H9 (cell line): ENCODE data around the gene NXPH1. TPM values are rescaled to one million over a fixed set of nuclear protein-coding genes. Genes with fewer than 3 reads are reported as not detected.

ENCODE experiments used
- DNase-seq: peaks from one replicate; pipeline ENCODE4 v3.0.0-alpha.2; 2017
- H2AFZ ChIP-seq: one replicate; pipeline ENCODE4 v1.6.1; 2013; ENCODE audit warnings: mild to moderate bottlenecking, low read length, control low read depth, moderate library complexity
- H2AK5ac ChIP-seq: 2 replicates; pipeline ENCODE4 v1.6.1; 2013; ENCODE audit warnings: low read length, control low read depth, mixed read lengths; ENCODE audit not compliant: insufficient read length
- H2BK120ac ChIP-seq: one replicate; pipeline ENCODE4 v1.6.1; 2013; ENCODE audit warnings: low read depth, mild to moderate bottlenecking, low read length, control low read depth, inconsistent platforms; ENCODE audit not compliant: poor library complexity, severe bottlenecking
- H2BK12ac ChIP-seq: 2 replicates; pipeline ENCODE4 v1.6.1; 2013; ENCODE audit warnings: low read length, control low read depth, mixed read lengths, low read depth; ENCODE audit not compliant: insufficient read length
- H2BK15ac ChIP-seq: 2 replicates; pipeline ENCODE4 v1.6.1; 2013; ENCODE audit warnings: low read depth, low read length, control low read depth
- H2BK20ac ChIP-seq: one replicate; pipeline ENCODE4 v1.6.1; 2013; ENCODE audit warnings: low read depth, mild to moderate bottlenecking, low read length, control low read depth, inconsistent platforms; ENCODE audit not compliant: poor library complexity, severe bottlenecking
- H2BK5ac ChIP-seq: 2 replicates; pipeline ENCODE4 v1.6.1; 2013; ENCODE audit warnings: low read length, control low read depth, mixed read lengths; ENCODE audit not compliant: insufficient read length
- H3K14ac ChIP-seq: 2 replicates; pipeline ENCODE4 v1.6.1; 2013; ENCODE audit warnings: low read length, control low read depth; ENCODE audit not compliant: insufficient read depth
- H3K18ac ChIP-seq: 2 replicates; pipeline ENCODE4 v1.6.1; 2013; ENCODE audit warnings: low read depth, mild to moderate bottlenecking, mixed read lengths, low read length, control low read depth; ENCODE audit not compliant: insufficient read length
- H3K23ac ChIP-seq: 2 replicates; pipeline ENCODE4 v1.6.1; 2013; ENCODE audit warnings: low read length, control low read depth, mixed read lengths, low read depth; ENCODE audit not compliant: insufficient read length
- H3K23me2 ChIP-seq: 2 replicates; pipeline ENCODE4 v1.6.1; 2013; ENCODE audit warnings: low read depth, mild to moderate bottlenecking, mixed read lengths, low read length, control low read depth; ENCODE audit not compliant: insufficient read length, poor library complexity, severe bottlenecking
- H3K27ac ChIP-seq: 2 replicates; pipeline ENCODE4 v1.5.1; 2013; ENCODE audit warnings: low read length, control low read depth, mixed read lengths, low read depth; ENCODE audit not compliant: insufficient read length
- H3K27me3 ChIP-seq: 2 replicates; pipeline ENCODE4 v1.6.1; 2013; ENCODE audit warnings: low read length, control low read depth, inconsistent platforms; ENCODE audit not compliant: insufficient read depth
- H3K4ac ChIP-seq: 2 replicates; pipeline ENCODE4 v1.6.1; 2013; ENCODE audit warnings: low read depth, mild to moderate bottlenecking, control low read depth, inconsistent platforms, low read length, moderate library complexity
- H3K4me1 ChIP-seq: 2 replicates; pipeline ENCODE4 v1.6.1; 2013; ENCODE audit warnings: low read length, control low read depth, inconsistent platforms; ENCODE audit not compliant: insufficient read depth
- H3K4me2 ChIP-seq: 2 replicates; pipeline ENCODE4 v1.6.1; 2013; ENCODE audit warnings: low read length, control low read depth, mixed read lengths; ENCODE audit not compliant: insufficient read length, insufficient read depth
- H3K56ac ChIP-seq: 2 replicates; pipeline ENCODE4 v1.6.1; 2013; ENCODE audit warnings: low read depth, mild to moderate bottlenecking, mixed read lengths, low read length, control low read depth; ENCODE audit not compliant: insufficient read length
- H3K79me1 ChIP-seq: 2 replicates; pipeline ENCODE4 v1.6.1; 2013; ENCODE audit warnings: low read depth, mild to moderate bottlenecking, moderate library complexity, low read length, control low read depth, inconsistent platforms; ENCODE audit not compliant: insufficient read depth, poor library complexity, severe bottlenecking
- H3K79me2 ChIP-seq: 2 replicates; pipeline ENCODE4 v1.6.1; 2013; ENCODE audit warnings: low read length, control low read depth, inconsistent platforms; ENCODE audit not compliant: insufficient read depth
- H3K9ac ChIP-seq: 2 replicates; pipeline ENCODE4 v1.6.1; 2013; ENCODE audit warnings: low read length, control low read depth, mixed read lengths; ENCODE audit not compliant: insufficient read length; ENCODE audit errors: extremely low read depth
- H3K9me3 ChIP-seq: one replicate; pipeline ENCODE4 v1.6.1; 2013; ENCODE audit warnings: low read depth, low read length, inconsistent platforms; ENCODE audit not compliant: control insufficient read depth
- H3T11ph ChIP-seq: one replicate; pipeline ENCODE4 v1.6.1; 2013; ENCODE audit warnings: mild to moderate bottlenecking, low read length, control low read depth, inconsistent platforms
- H4K20me1 ChIP-seq: one replicate; pipeline ENCODE4 v1.6.1; 2013; ENCODE audit not compliant: control insufficient read depth, insufficient read length, insufficient read depth
- H4K5ac ChIP-seq: 2 replicates; pipeline ENCODE4 v1.6.1; 2013; ENCODE audit warnings: low read depth, mild to moderate bottlenecking, mixed read lengths, low read length, control low read depth; ENCODE audit not compliant: insufficient read length
- H4K8ac ChIP-seq: replicated peaks from 2 replicates; pipeline ENCODE4 v1.6.1; 2013; ENCODE audit warnings: low read length, control low read depth, mixed read lengths, low read depth; ENCODE audit not compliant: insufficient read length
- H4K91ac ChIP-seq: 2 replicates; pipeline ENCODE4 v1.6.1; 2013; ENCODE audit warnings: low read depth, mild to moderate bottlenecking, moderate library complexity, mixed read lengths, low read length, control low read depth; ENCODE audit not compliant: insufficient read length
- H3K27ac Mint-ChIP-seq, 3 experiments: 2 replicates in 2 of 3; 3 replicates in 1 of 3; pipeline ENCODE4 v1.8.0; 2020 to 2021; ENCODE audit warnings: mixed read lengths in 3 of 3, mild to moderate bottlenecking in 1 of 3, moderate library complexity in 1 of 3
- H3K27me3 Mint-ChIP-seq: 2 replicates; pipeline ENCODE4 v1.8.0; 2021; ENCODE audit warnings: low read depth, mild to moderate bottlenecking, moderate library complexity, mixed read lengths
- H3K36me3 Mint-ChIP-seq, 3 experiments: 2 replicates in 2 of 3; 3 replicates in 1 of 3; pipeline ENCODE4 v1.8.0; 2020 to 2021; ENCODE audit warnings: low read depth in 3 of 3, mixed read lengths in 3 of 3; ENCODE audit not compliant: insufficient read depth in 1 of 3
- H3K4me1 Mint-ChIP-seq, 2 experiments: 2 replicates each; pipeline ENCODE4 v1.8.0; 2020; ENCODE audit warnings: mixed read lengths in 2 of 2
- H3K4me3 Mint-ChIP-seq, 2 experiments: 2 replicates in 1 of 2; 3 replicates in 1 of 2; pipeline ENCODE4 v1.8.0; 2020 to 2021; ENCODE audit warnings: mild to moderate bottlenecking in 2 of 2, mixed read lengths in 2 of 2, moderate library complexity in 1 of 2
- H3K9me3 Mint-ChIP-seq, 2 experiments: 2 replicates in 1 of 2; 3 replicates in 1 of 2; pipeline ENCODE4 v1.8.0; 2020; ENCODE audit warnings: mild to moderate bottlenecking in 2 of 2, mixed read lengths in 2 of 2, moderate library complexity in 1 of 2
- WGBS: extraction: QIAGEN DNeasy Blood & Tissue Kit; methylation state at CpG from one replicate; pipeline ENCODE4 v1.1.7; 2013; ENCODE audit warnings: missing lambda C conversion rate, low lambda C conversion rate, mixed read lengths; ENCODE audit not compliant: insufficient read length; ENCODE audit errors: extremely low coverage; 5-methylcytosine and 5-hydroxymethylcytosine counted together
- total RNA-seq: library from RNA; stranded (reverse); gene quantifications from 2 replicates; pipeline ENCODE4 v1.2.1, GENCODE V29; 2021
- TF ChIP-seq, protein P1 (sequence below): fragments of 200-600 bp; sonication (generic); conservative IDR thresholded peaks from 3 replicates; pipeline ENCODE4 v1.8.0; 2021; ENCODE audit warnings: antibody characterized with exemption, mild to moderate bottlenecking

Gene NXPH1
- total RNA-seq, 1 experiment from 2014 or later = 0.15 TPM

DNA sequence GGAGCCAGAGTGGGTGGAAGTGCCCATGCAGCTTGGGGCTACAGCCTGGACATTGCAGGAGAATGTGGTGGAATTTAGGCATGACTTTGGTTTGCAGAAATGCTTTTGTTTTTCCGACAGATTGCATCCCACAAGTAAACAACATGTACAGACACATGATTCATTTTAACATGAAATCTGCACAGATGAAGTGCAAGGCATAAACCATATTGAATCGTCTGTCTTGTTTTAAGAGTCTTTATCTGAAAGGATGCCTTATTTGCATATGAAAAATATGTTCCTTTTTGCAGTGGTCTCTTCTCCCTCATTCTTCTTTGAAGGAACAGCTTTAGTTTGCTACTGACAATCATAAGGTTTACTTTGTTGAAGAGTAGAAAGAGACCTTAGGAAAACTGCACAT, 94.9 kb downstream of the NXPH1 start:
- no peak overlapping the region for H2BK5ac ChIP-seq
- H3K4me1 Mint-ChIP-seq = no peaks in the 10 kb centered on the region
- no peaks in the 10 kb centered on the region for H4K20me1 ChIP-seq
- peaks cover 0 to 13% (median 10%) of the 10 kb centered on the region in 3 experiments; a peak in 5 of 7 replicates for H3K36me3 Mint-ChIP-seq
- H3K14ac ChIP-seq = no peak overlapping the region
- no peak overlapping the region for H3K4ac ChIP-seq
- H3K79me1 ChIP-seq = no peaks in the 10 kb centered on the region
- H3K4me3 Mint-ChIP-seq = no peak overlapping the region
- H3K56ac ChIP-seq = no peak overlapping the region
- H3K23ac ChIP-seq = no peak overlapping the region
- H2BK15ac ChIP-seq = no peak overlapping the region
- no peak overlapping the region for H2BK12ac ChIP-seq
- no peak overlapping the region for H3K4me2 ChIP-seq
- H2BK120ac ChIP-seq = no peak overlapping the region
- no peaks in the 10 kb centered on the region for H3K4me1 ChIP-seq
- H3K18ac ChIP-seq = no peak overlapping the region
- no CpG with 5 or more reads among the region's 2 CpGs for WGBS
- no peaks in the 10 kb centered on the region for H3K23me2 ChIP-seq
- H3K27ac Mint-ChIP-seq = no peak overlapping the region
- H3T11ph ChIP-seq = no peak overlapping the region
- H4K8ac ChIP-seq = no peak overlapping the region
- H2AFZ ChIP-seq = no peak overlapping the region
- H3K27ac ChIP-seq = no peak overlapping the region
- no peaks in the 10 kb centered on the region for H3K27me3 ChIP-seq
- H4K91ac ChIP-seq = no peak overlapping the region
- no peak overlapping the region for H3K9ac ChIP-seq
- H2AK5ac ChIP-seq = no peak overlapping the region
- no peak overlapping the region for H4K5ac ChIP-seq
- H3K9me3 Mint-ChIP-seq = peaks cover 17 to 24% of the 10 kb centered on the region in 2 experiments
- no peaks in the 10 kb centered on the region; the same call in 1 of the 2 replicates for H3K27me3 Mint-ChIP-seq
- no peaks in the 10 kb centered on the region for H3K79me2 ChIP-seq
- H2BK20ac ChIP-seq = no peak overlapping the region
- no peaks in the 10 kb centered on the region for H3K9me3 ChIP-seq
- DNase-seq = no peak
- TF ChIP-seq, protein P1, sequence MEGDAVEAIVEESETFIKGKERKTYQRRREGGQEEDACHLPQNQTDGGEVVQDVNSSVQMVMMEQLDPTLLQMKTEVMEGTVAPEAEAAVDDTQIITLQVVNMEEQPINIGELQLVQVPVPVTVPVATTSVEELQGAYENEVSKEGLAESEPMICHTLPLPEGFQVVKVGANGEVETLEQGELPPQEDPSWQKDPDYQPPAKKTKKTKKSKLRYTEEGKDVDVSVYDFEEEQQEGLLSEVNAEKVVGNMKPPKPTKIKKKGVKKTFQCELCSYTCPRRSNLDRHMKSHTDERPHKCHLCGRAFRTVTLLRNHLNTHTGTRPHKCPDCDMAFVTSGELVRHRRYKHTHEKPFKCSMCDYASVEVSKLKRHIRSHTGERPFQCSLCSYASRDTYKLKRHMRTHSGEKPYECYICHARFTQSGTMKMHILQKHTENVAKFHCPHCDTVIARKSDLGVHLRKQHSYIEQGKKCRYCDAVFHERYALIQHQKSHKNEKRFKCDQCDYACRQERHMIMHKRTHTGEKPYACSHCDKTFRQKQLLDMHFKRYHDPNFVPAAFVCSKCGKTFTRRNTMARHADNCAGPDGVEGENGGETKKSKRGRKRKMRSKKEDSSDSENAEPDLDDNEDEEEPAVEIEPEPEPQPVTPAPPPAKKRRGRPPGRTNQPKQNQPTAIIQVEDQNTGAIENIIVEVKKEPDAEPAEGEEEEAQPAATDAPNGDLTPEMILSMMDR = no peak
